DMS153 treated with DMSO at 0.1 percent for 48 hours (cell line): ENCODE results near the gene MPDZ.

Experiments
- DNase-seq: peaks from one replicate; lab custom pipeline; 2025; ENCODE audit not compliant: unreplicated experiment; lab: John Stamatoyannopoulos, UW

The MPDZ gene

GRCh38 chr9:13279284-13280141 lies at the start of gene MPDZ:
Gene MPDZ (minus strand): TSS chr9:13279692. CDS start chr9:13250315, 29,377 bp downstream.
- peak; percentile 41 for DNase-seq

GRCh38 chr9:13324988-13325387 lies 45.5 kb upstream of the MPDZ start:
- DNase-seq: no peak

GRCh38 chr9:13322828-13323550 lies 43.5 kb upstream of the MPDZ start:
- no peak for DNase-seq

GRCh38 chr9:13318027-13318426 lies 38.5 kb upstream of the MPDZ start:
- DNase-seq: no peak

- DNase-seq: no peak
Measured at GRCh38 chr9:13296972-13297371, 17.5 kb upstream of the MPDZ start.

GRCh38 chr9:13295556-13295955 lies 16.1 kb upstream of the MPDZ start:
- no peak for DNase-seq

- DNase-seq: no peak
Measured at GRCh38 chr9:13292782-13293181, 13.3 kb upstream of the MPDZ start.

- no peak for DNase-seq
Measured at GRCh38 chr9:13292158-13292557, 12.7 kb upstream of the MPDZ start.

- DNase-seq: no peak
Measured at GRCh38 chr9:13291718-13292117, 12.2 kb upstream of the MPDZ start.

GRCh38 chr9:13284011-13284410 lies 4.5 kb upstream of the MPDZ start:
- DNase-seq: no peak

GRCh38 chr9:13282998-13283397 lies 3.5 kb upstream of the MPDZ start:
- DNase-seq: no peak

- no peak for DNase-seq
Measured at GRCh38 chr9:13281356-13282016, 2.0 kb upstream of the MPDZ start.

- DNase-seq: peak; percentile 25
Measured at GRCh38 chr9:13278368-13279246, 885 bp downstream of the MPDZ start.

- no peak for DNase-seq
Measured at GRCh38 chr9:13278023-13278367, 1.5 kb downstream of the MPDZ start.

- DNase-seq: no peak
Measured at GRCh38 chr9:13274886-13275641, 4.4 kb downstream of the MPDZ start.

GRCh38 chr9:13270734-13271133 lies 8.8 kb downstream of the MPDZ start:
- no peak for DNase-seq

- no peak for DNase-seq
Measured at GRCh38 chr9:13269589-13270452, 9.7 kb downstream of the MPDZ start.

GRCh38 chr9:13268469-13268868 lies 11.0 kb downstream of the MPDZ start:
- no peak for DNase-seq

- DNase-seq: no peak
Measured at GRCh38 chr9:13267743-13268142, 11.7 kb downstream of the MPDZ start.
